Posterior cingulate gyrus (tissue), 11 donors: ENCODE results near the gene GHRH.
A peak's percentile ranks its signal among the peaks of the same experiment; 100 is the strongest.

Source experiments
- DNase-seq, 10 donors: peaks; one replicate each; pipeline versions ENCODE4 v3.0.0 to v3.0.0-alpha.2; 2020 to 2021; ENCODE audit warnings: mixed read lengths in 3 of 10
- intact Hi-C: fragments of 100-400 bp; cut with DNase I; formaldehyde crosslinking; loops from one replicate; pipeline ENCODE4 v1.15.1; 2023

Gene GHRH

DNA sequence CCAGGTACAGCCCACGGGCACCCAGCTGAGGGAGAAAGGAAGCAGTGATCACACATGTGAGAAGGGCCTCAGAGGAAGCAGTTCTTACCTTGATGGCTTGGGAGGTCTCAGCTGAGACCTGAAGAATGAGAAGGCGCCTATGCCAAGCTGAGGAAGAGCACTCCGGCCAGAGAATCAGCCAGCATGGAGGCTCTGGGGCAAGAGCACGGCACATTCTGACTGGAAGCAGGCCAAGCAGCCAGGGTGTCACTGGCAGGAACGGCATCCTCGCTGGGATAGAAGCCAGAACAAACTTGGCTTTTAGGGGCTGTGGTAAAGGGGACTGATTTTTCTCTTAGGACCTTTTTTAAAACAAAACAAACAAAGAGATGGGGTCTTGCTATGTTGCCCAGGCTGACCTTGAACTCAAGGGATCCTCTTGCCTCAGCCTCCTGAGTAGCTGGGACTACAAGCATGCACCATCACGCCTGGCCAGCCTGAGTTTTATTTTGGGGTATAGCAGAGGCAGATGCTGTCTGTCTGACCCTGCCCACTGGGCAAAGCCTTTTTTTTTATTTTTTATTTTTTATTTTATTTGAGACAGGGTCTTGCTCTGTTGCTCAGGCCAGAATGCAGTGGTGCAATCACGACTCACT is 17.6 kb downstream of the GHRH start:
- intact Hi-C loops: no loop called here
- DNase-seq: peak in 1 of 10 donors; percentile 35

DNA sequence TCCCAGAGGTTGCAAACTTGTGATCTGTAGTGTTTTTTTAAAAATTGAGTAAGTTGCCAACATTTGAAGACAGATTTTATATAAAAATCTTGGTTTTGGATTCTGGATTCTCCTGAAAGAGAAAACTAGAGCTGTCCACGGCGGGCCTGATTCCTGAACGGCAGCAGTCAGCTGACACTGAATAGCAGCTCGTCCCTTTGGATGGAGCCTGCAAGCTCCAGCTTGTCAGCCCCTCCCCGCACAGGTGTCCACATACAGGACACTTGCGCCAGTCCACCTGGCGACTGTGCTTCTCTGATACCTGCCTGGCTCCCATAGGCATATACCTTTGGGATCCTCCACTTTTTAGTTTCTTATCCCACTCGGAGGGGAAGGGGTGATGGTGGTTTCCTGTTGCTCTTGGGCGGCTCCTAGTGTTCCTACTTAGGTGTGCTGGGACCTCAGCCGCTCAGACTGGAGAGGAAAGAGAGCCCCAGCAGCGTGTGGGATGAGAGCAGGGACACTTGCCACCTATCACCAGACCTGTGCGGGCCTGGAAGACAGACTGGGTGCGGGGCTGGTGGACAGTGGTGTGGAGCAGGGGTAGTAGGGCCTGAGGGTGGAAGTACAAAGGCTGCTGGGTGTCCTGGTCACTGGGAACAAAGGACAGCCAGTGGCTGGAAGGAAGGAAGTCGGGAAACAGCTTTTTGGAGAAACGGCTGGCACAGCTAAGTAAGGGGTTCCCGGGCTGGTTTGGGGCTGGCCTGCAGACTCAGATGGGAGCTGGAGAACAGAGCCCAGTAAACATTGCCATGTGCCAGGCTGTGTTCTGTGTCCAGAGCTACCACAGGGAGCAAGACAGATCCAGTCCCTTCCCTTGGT is 18.3 kb downstream of the GHRH start:
- intact Hi-C loops: no loop called here
- no peak for DNase-seq

DNA sequence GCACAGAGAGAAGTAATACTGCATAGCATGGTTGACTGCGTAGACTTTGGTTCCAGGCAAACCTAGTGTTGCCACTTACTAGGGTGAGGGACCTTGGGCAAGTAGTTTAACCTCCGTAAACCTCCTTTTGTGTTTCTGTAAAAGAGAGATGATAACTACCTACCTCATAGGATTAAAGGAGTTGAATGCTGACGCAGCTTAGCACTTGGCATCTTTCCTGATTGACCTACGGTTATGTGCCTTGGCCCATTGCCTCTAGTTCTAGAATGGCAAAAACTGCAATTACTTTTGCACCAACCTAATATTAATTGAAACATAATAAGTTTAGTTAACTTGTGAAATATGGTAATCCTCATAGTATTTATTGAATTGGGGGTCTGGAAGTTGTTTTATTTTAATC is 19.1 kb downstream of the GHRH start:
- no peak for DNase-seq
- intact Hi-C loops: no loop called here

DNA sequence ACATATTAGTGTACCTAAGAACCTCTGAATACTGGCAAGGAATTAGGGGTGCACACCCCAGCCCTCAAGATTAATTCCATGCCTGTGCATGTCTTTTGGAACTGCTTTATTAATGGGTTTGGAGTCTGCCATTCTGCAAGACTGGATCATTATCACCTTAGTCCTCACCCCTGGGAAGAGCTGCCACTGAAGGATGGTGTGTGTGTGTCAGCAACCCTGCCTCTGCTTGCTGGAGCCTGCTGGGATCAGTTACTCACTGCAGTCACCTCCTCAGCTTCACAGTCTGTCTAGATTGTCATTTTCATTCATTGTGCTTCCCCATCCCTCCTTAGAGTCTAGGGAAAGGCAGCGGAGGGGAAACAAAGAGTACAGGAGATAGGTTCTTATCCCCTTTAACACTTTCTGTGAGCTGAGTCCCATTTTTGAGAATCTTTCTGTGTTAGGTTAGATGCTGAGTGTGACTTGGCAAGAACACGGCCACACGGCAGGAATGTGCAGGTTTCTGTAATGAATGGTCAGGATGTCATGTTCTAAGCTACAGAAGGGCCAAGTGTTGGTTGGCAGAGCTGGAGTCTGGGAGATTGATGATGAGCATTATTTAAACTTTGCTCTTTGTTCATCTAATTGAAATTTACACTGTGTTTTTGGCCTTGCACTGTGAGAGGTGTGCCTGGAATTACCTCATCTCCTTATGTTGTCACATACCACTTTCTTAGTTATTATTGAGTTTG is 21.1 kb downstream of the GHRH start:
- no peak for DNase-seq
- intact Hi-C loops: no loop called here

DNA sequence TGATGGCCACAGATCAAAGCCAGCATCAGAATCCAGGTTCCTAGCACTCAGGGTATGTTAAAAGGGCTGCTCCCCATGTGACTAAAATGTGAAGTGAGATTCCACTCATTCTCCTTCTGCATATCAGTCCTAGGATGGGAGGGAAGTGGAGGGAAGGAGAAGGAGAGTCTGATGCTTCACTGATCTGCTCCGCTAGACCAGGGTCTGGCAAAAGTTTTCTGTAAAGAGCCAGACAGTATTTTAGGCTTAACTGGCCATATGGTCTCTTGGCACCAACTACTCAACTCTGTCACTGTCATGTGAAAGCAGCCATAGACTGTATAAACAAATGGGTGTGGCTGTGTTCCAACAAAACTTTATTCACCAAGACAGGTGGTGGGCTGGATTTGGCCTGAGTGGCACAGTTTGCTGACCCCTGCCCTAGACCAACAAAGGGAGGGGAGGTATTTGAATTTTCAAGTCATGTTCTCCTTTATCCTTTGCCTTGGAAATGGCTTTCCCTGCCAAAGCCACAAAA is 22.6 kb downstream of the GHRH start:
- intact Hi-C loops: no loop called here
- no peak for DNase-seq

DNA sequence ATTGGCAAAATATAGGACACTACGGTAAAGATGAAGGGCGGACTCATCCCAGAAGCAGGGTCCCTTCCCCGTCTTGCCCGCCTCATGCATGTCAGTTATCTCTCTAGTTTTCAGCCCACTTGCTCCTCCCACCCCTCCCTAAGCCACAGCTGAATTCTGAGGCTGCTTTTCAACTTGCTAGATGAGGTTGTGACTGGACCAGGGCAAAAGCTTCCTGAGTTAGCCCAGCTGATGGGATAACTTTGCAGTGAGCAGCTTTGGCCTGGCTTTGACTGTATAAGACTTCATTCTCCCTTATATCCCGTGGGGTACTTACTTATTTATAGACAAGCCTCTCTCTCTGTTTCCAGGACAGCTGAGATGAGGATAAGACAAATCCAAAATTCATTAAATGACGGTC is 23.2 kb downstream of the GHRH start:
- no peak for DNase-seq
- intact Hi-C loops: no loop called here

DNA sequence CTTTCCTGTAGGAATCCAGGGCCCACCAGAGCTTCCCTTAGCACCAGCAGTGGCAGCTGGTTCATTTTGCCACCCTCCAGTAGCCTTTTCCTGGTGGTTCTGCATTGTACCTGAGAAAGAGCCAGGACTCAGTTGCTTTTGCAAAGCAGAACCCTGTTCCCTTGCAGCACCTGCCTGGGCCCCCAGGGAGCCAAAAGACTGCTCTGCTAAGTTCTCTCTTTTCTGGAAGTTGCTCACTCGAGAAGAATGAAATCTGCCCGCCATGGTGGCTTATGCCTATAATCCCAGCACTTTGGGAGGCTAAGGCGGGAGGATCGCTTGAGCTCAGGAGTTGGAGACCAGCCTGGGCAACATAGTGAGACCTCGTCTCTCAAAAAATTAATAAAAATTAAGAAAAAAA is 24.0 kb downstream of the GHRH start:
- intact Hi-C loops: no loop called here
- DNase-seq: no peak

DNA sequence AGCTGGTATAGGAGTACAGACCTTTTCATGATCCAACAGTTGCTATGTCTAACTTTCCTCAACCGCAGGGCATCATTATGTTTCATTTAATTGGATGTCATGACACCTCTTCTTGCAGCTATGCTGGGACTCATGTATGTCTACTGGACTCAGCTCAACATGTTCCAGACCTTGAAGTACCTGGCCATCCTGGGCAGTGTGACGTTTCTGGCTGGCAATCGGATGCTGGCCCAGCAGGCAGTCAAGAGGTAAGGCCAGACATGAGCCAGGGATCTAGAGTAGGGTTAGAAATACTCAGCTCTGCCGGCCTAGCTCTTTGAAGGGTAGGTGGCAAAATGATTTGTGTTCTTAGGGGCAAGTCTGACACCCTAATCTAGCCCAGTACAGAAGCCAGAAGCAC is 25.2 kb downstream of the GHRH start:
- DNase-seq: no peak
- intact Hi-C loops: no loop called here

DNA sequence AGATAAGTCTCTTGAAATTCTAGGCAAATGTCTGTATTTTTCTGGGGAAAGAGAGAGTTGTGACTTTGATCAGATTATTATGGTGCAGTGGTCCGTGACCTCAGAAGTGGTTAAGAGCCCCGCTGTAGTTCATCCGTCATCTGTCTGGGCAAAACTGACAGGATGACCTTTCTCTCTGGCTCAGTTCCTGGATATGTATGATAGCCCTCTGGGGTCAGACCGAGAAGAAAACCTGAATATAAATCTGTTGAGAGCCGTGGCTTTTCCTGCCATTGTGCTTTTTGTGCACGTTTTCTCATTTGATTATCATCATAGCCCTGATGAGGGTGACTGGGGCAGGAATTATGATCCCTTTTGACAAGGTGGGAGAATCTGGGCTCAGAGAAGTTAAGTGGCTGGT is 26.5 kb downstream of the GHRH start:
- intact Hi-C loops: no loop called here
- DNase-seq: no peak

DNA sequence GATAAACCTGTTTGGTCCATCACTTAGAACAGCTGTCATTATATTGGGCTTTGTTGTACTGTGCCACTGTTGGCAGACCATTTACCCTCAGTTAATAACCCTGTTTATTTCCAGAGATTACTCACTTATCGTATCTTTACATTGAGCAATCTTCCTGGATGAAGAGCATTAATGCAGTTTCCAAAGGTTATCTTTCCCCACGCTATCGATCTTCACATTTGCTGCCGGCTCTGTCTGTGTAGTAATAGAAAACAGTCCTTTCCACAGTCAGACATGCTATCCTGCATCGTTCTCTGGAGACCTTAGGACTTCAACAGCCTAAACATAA is 27.4 kb downstream of the GHRH start:
- intact Hi-C loops: no loop called here
- DNase-seq: no peak

DNA sequence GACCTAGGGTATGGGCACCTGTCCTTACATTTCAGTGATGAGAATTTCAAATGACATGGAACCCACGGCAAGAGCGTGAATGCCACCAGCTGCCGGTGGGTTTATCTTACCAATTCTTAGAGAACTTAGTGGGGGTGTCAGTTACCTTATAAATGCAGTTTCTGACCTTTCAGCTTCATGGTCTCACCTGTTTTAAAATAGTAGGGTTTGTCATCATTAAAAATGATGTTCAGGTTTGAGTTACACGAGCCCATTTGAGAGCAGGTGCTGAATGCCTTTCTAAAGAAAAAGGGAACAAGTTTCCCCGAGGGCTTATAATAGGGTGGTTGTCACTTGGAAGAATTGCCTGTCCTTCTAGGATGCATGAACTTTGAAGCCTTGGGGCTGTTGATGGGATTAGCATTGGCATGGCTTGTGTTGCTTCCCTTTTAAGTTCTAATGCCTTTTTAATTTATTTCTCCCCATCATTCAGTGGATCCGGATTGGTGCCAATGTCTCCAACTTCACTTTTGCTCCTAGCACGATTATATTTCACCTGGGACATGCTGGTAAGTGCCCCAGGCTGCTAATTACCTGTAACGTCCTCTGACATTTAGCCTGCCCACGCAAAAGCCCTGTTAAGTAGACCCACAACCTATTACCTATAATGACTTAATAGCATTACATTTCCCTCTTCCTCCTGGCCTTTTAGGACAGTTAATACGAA is 27.9 kb downstream of the GHRH start:
- no peak for DNase-seq
- intact Hi-C loops: no loop called here

DNA sequence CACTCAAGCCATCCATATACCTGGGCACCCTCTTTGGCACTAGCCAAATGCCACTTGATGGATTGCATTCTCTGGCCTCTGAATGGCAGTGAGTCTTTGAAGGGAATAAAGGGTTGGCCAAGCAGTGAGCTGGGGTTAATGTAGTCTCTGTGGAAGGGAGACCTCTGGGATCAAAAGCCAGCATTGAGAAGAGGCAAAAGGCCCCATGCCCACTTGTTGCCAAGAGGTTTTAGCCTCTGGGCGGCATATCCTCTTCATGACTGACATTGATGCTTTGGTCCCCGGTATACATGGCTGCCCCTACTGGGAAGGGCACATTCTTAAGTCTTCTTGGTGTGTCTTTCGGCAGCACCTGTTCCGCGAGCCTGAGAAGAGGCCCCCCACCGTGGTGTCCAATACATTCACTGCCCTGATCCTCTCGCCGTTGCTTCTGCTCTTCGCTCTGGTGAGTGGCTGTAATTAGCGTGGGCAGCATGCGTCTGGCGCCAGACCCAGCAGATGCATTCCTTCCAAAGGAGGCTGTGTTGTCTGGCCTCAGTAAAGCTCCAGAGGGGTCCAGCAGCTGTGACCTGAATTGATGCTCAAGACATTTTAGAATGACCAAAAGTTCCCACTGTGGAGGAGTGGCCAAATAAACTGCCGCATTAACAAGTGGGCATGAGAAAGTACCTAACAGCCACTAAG is 29.5 kb downstream of the GHRH start:
- DNase-seq: peak in 1 of 10 donors; percentile 17
- intact Hi-C loops: no loop called here

DNA sequence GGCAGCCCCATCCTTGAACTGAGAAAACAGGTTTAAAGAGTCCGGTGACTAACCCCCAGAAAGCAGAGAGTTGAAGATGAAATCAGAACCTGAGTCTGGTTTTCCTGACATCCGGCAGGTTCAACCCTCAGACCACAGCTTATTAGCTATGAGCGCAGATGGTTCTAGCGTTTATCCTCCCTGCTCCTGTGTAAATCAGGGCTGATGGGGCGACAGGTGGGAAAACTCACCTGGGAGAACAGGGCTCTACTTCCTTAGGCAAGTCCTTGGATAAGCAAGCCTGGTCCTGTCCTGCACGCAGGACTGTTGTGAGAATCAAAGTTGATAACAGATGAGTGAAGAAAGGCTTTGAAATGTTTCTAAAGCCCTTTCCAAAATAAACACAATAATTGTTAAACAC is 31.4 kb downstream of the GHRH start:
- intact Hi-C loops: no loop called here
- DNase-seq: no peak

DNA sequence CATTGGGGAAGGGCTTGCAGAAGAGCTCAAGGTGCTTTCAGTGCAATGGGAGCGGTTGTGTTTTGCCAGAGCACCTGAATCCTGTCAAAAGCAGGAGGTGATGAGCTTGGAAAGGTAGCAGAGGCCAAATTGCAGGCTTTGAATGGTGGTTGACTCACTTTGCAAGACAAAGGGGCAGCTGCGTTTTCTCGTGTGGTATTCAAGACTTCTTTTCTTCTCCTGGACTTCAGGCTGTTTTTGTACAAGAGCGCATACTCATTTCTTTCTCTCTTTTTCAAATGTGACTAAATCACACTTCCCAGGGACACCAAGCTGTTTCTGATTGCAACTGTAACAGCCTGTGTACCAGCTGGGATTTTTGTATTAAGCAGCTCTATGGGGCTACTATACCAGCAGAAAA is 32.3 kb downstream of the GHRH start:
- intact Hi-C loops: no loop called here
- no peak for DNase-seq

DNA sequence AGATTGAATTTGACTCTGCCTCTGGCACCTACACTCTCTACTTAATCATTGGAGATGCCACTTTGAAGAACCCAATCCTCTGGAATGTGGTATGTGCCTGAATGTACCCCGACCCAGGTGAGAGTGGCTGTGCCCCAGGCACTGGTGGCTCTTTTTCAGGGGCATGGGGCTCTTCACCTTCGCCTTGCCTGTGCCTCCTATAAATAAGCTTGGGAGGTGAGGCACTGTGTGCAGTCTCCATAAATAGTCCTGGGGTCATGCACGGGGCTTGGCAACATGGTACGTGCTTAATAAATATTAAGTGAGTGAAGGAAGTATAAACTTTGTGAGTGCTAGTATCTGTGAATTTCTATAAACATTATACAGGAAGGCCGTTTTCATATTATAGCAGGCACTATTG is 33.0 kb downstream of the GHRH start:
- no peak for DNase-seq
- intact Hi-C loops: no loop called here

DNA sequence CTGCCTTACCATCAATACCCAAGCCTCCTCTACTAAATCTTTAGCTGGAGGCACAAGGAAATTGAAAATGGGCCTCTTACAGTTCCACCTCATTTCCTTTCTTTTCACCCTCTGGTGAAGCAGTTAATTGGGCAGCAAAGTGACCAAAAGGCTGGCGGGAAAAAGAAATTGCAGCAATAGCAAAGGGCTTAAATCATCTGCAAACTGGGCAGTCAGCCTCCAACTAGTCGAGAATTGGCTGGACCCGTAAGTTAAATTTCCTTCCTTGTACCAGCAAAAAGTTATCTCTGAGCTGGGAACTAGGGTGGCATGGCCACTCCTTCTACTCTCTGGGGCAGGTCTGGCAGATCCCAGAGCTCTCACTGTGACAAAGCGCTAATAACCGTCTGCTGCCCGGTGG is 33.5 kb downstream of the GHRH start:
- intact Hi-C loops: no loop called here
- no peak for DNase-seq

DNA sequence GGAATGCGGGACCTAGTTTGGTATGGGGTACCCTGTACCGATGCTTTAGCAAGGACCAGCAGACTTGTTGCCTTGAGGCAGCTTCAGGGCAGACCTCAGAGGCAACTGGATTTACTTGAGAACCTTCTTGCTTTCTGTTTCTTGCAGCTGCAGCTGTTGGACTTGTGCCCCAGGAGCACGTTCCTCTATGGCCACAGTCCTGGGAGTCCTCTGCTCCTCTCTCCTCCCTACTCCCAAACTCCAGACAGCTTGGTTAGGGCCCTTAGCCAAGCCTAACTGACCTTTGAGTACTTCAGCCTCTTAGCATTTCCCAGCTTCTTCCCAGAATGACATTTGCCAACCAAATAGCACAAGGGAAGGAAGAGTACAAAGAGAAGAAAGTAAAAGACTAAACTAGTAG is 34.7 kb downstream of the GHRH start:
- intact Hi-C loops: no loop called here
- DNase-seq: no peak

DNA sequence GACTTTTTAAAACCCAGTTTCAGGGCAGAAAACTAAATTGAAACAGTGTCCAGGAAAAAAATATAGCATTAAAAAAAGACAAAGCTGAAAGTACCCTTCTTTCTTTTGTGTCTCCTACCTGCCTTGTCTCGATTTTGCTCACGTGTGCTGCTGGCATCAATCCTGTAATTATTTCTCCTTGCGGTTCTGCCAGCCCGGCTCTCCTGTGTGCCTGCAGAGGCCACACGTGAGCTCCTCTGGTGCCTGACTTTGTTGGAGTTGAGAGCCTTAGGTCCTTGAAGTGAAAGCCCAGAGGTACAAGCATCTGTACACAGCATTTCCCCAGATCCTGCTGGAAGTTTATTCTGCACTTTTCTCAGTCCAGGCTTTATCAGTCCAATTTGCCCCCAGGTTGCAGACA is 36.5 kb downstream of the GHRH start:
- intact Hi-C loops: no loop called here
- DNase-seq: no peak

DNA sequence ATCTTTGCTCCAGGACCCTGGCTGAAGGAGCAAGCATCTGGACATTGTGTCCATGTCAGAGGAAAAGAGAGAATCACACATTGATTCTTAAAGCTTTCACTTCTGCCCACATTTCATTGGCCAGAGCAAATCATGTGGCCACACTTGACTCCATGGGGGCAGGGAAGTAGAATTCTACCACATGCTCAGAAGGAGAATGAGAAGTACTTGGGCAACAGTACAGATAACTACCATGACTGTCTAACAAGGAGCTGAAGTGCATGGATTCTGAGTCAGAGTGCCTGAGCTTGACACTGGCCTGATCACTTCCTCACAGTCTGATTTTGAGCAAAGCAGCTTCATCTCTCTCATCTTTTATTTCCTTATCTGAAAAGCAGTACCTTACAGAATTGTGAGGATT is 38.6 kb downstream of the GHRH start:
- no peak for DNase-seq
- intact Hi-C loops: no loop called here

DNA sequence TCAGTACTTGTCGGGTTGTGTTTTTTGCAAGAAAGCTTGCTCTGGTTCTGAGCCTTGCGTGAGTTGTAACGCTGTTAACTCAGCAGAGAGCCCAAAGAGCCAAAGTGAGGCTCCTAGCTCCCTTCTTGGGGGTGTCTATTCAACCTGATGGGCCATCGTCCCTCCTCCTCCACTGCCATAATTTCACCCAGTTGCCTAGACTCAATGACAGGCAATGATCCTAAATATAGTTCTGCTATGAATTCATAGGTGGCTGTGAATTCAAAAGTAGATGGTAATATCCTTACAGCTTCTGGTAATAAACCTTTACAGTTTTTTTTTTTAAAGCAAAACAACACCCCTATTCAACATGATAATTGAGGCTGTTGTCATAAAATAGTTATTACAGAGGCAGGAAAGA is 39.5 kb downstream of the GHRH start:
- intact Hi-C loops: no loop called here
- no peak for DNase-seq

DNA sequence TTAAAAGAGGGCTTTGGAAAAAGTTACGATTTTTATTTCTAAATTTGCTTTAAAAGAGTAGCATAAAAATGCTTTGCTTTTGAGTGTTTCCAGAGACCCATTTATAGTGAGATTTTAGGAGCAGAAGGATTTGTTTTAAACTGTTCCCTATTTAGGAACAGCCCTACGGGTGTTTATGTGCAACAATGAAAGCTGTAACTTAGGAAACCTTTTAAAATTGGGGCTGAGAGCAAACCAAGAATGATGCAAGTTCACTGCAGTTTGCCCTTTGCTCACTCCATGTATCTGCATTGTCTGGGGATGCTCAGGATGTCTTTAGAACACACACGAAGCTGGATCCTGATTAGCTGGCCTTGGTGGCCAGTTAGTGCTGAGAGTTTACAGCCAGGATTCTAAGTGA is 40.9 kb downstream of the GHRH start:
- intact Hi-C loops: no loop called here
- DNase-seq: no peak
